ENCODE measurements around the gene NOL12. TPM values are rescaled to one million over a fixed set of nuclear protein-coding genes. Genes with fewer than 3 reads are reported as not detected.

The NOL12 gene
- total and polyA plus RNA-seq, 10 donors: 24.0 to 55.3 (median 30.7) TPM

GRCh38 chr22:37641561-37641949 is 44.6 kb upstream of the NOL12 start:
- Histone ChIP-seq H3K4me1 (peaks cover 38 to 85% (median 71%) of the 10 kb centered on the region in 6 donors), H3K27ac (peak overlapping the region in 7 of 8 donors; percentile 27 to 96 (median 90)), H3K9me3 (no peaks in the 10 kb centered on the region), H3K27me3 (replicated peaks in 1 of 7) (peaks cover 0 to 8% (median 0%) of the 10 kb centered on the region in 7 donors), H3K36me3 (peaks cover 0 to 57% (median 48%) of the 10 kb centered on the region in 6 donors), H3K4me3 (peak overlapping the region in 4 of 8 donors; percentile 58 to 92 (median 74))
- intact Hi-C loops (cut with DNase I; ENCODE audit: low total_unique reads): loop anchor here (5.0 kb wide), 1 partner anchor 41 kb away; no protein-coding TSS in a partner anchor
- DNase-seq: no peak
- TF ChIP-seq CTCF (IDR thresholded peaks at IDR 0.05 in 8 of 11, conservative IDR thresholded peaks at IDR 0.05 in 3 of 11) (no peak), POLR2AphosphoS5 (IDR thresholded peaks at IDR 0.05) (no peak), POLR2A (IDR thresholded peaks at IDR 0.05) (no peak)
- WGBS, 5 donors: 80 to 98% (median 89%) methylated on average over 5 of the region's 5 CpGs

DNA sequence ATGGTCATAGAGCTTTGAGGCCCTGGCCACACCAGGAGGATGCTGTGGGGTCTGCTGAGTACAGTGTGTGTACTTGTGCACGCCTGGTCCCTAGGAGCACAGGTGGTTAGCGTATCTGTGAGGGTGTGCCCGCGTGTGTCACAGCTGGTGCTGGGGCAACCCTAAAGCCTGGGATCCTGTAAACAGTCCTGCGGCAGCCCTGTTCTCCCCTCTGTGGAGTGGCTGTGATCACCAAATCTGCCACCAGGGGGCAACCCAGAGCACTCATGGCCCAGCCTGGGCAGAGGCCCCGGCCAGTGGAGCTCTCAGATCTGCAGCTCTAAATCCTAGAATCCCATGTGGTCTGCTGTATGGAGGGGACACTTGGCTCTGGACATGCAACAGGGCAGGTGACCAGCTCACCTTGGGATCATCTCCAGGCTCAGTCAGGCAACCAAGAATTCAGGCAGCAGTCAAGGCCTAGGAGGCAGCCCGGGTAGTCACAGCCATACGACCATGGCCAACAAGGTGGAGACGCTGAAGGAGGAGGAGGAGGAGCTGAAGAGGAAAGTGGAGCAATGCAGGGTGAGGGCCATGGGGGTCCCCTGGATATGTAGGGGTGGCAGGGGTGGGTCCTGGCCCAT is 42.8 kb upstream of the NOL12 start:
- intact Hi-C loops (cut with DNase I; ENCODE audit: low total_unique reads): loop anchor here (5.0 kb wide), 1 partner anchor 39 kb away; no protein-coding TSS in a partner anchor

DNA sequence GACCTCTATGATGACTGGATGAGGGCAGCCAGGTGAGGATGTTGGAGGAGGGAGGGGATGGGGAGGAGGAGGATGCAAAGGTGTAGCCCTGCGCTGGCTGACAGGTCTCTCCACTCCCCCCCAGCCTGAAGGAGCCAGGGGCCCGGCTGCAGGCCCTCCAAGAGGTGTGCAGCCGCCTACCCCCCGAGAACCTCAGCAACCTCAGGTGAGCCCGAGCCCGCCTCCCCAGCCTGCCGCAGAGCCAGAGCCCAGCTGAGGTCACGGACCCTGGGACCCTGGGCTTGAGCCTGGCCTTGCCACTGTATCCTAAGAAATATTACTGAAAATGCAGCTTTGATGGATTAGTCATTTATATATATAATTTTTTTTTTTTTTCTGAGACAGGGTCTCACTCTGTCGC is 38.8 kb upstream of the NOL12 start:
- Histone ChIP-seq H3K27me3 (replicated peaks in 1 of 7) (no peaks in the 10 kb centered on the region), H3K9me3 (no peaks in the 10 kb centered on the region), H3K4me3 (no peak overlapping the region), H3K4me1 (peaks cover 12 to 27% (median 15%) of the 10 kb centered on the region in 6 donors), H3K27ac (no peak overlapping the region), H3K36me3 (peaks cover 0 to 100% (median 94%) of the 10 kb centered on the region in 6 donors)
- DNase-seq: no peak
- intact Hi-C loops (cut with DNase I; ENCODE audit: low total_unique reads): no loop called here
- 90 to 98% (median 97%) methylated on average over 8 to 9 of the region's 9 CpGs for WGBS, 5 donors
- TF ChIP-seq POLR2AphosphoS5 (IDR thresholded peaks at IDR 0.05) (no peak), CTCF (IDR thresholded peaks at IDR 0.05 in 8 of 11, conservative IDR thresholded peaks at IDR 0.05 in 3 of 11) (no peak), POLR2A (IDR thresholded peaks at IDR 0.05) (no peak)

More for the DNA sequence above, 42.8 kb upstream of the NOL12 start:
- H3K9me3 ChIP-seq: no peaks in the 10 kb centered on the region
- H3K27me3 ChIP-seq (replicated peaks in 1 of 7): peaks cover 0 to 8% (median 0%) of the 10 kb centered on the region in 7 donors
- peaks cover 20 to 67% (median 53%) of the 10 kb centered on the region in 6 donors for H3K4me1 ChIP-seq
- peak overlapping the region in 5 of 8 donors; percentile 10 to 96 (median 28) for H3K27ac ChIP-seq
- peak; percentile 95 for DNase-seq
- H3K36me3 ChIP-seq: peaks cover 0 to 75% (median 65%) of the 10 kb centered on the region in 6 donors
- H3K4me3 ChIP-seq: peak overlapping the region in 1 of 8 donors; percentile 31
- 34 to 48% (median 35%) methylated on average over 8 to 9 of the region's 9 CpGs for WGBS, 5 donors
- peak; percentile 52 to 57 (median 54) for TF ChIP-seq POLR2AphosphoS5 (IDR thresholded peaks at IDR 0.05)
- peak; percentile 79 to 98 (median 95) for TF ChIP-seq CTCF (IDR thresholded peaks at IDR 0.05 in 8 of 11, conservative IDR thresholded peaks at IDR 0.05 in 3 of 11)
- TF ChIP-seq POLR2A (IDR thresholded peaks at IDR 0.05): no peak

DNA sequence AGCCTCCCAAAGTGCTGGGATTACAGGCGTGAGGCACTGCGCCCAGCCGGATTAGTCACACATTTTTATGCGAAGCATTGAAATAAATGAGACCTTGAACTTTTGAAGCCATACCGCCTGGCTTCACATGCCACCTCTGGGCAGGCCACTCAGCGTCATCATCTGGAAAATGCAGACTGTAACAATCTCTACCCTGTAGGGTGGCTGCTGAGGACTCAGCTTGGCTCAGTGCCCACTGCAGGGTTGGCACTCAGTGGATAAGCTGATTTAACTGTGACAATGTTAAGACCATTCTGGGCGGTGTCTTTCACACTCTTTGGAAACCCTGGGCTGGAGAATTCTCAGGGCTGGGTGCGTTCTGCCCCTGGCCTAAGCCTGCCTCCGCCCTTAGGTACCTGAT is 38.2 kb upstream of the NOL12 start:
- no peak overlapping the region for H3K27ac ChIP-seq
- no peak for DNase-seq
- H3K27me3 ChIP-seq (replicated peaks in 1 of 7): no peaks in the 10 kb centered on the region
- TF ChIP-seq POLR2AphosphoS5 (IDR thresholded peaks at IDR 0.05) (no peak), POLR2A (IDR thresholded peaks at IDR 0.05) (no peak)
- H3K36me3 ChIP-seq: peaks cover 0 to 100% (median 94%) of the 10 kb centered on the region in 6 donors
- peaks cover 8 to 21% (median 9%) of the 10 kb centered on the region in 6 donors for H3K4me1 ChIP-seq
- 76 to 87% (median 86%) methylated on average over 8 to 9 of the region's 9 CpGs for WGBS, 5 donors
- H3K9me3 ChIP-seq: no peaks in the 10 kb centered on the region
- H3K4me3 ChIP-seq: no peak overlapping the region
- intact Hi-C loops (cut with DNase I; ENCODE audit: low total_unique reads): no loop called here

Measured in spleen (tissue), 11 donors.